Calu3 (cell line): ENCODE measurements around the gene PCP2. TPM values are rescaled to one million over a fixed set of nuclear protein-coding genes. Genes with fewer than 3 reads are reported as not detected.

ENCODE experiments used
- BruUV-seq: library from RNA; stranded (reverse); fragments of 400-500 nt; replicated peaks from 2 replicates; lab custom pipeline; 2021; lab: Mats Ljungman, UMichigan
- CTCF ChIA-PET: fragments of 300-600 bp; sonication (Branson Sonifier 250); formaldehyde crosslinking; loops from one replicate; lab custom pipeline; 2022; ENCODE audit warnings: antibody characterized with exemption; lab: Charles Lee
- DNase-seq: peaks from one replicate; pipeline ENCODE4 v3.0.0; 2022
- H3K27ac Mint-ChIP-seq: one replicate; pipeline ENCODE4 v1.8.0; 2022; ENCODE audit warnings: mixed read lengths; ENCODE audit not compliant: unreplicated experiment
- H3K27me3 Mint-ChIP-seq: one replicate; pipeline ENCODE4 v1.8.0; 2022; ENCODE audit warnings: mixed read lengths; ENCODE audit not compliant: unreplicated experiment
- H3K36me3 Mint-ChIP-seq: one replicate; pipeline ENCODE4 v1.8.0; 2022; ENCODE audit warnings: mild to moderate bottlenecking, moderate library complexity, mixed read lengths; ENCODE audit not compliant: insufficient read depth, unreplicated experiment
- H3K4me1 Mint-ChIP-seq: one replicate; pipeline ENCODE4 v1.8.0; 2022; ENCODE audit warnings: mild to moderate bottlenecking, low read depth, mixed read lengths; ENCODE audit not compliant: unreplicated experiment
- H3K4me3 Mint-ChIP-seq: one replicate; pipeline ENCODE4 v1.8.0; 2022; ENCODE audit warnings: mild to moderate bottlenecking, low read depth, moderate library complexity, mixed read lengths; ENCODE audit not compliant: unreplicated experiment
- H3K9me3 Mint-ChIP-seq: one replicate; pipeline ENCODE4 v1.8.0; 2022; ENCODE audit warnings: low read depth, mixed read lengths; ENCODE audit not compliant: unreplicated experiment
- CTCF ChIP-seq: fragments of 200-600 bp; IDR thresholded peaks from one replicate; pipeline ENCODE4 v1.8.0; 2022; ENCODE audit warnings: antibody characterized with exemption; ENCODE audit not compliant: unreplicated experiment
- intact Hi-C: fragments of 100-400 bp; cut with micrococcal nuclease; formaldehyde crosslinking; loops from one replicate; pipeline ENCODE4 v1.10.0; 2022; ENCODE audit not compliant: unreplicated experiment
- total RNA-seq: library from RNA; stranded (reverse); gene quantifications from 2 replicates; pipeline ENCODE4 v1.2.3, GENCODE V29; 2022

PCP2 gene
- total RNA-seq, 1 experiment from 2014 or later = not detected

- H3K36me3 Mint-ChIP-seq = peaks cover 11% of the 10 kb centered on the region
These were observed 27.9 kb downstream of the PCP2 start for GRCh38 chr19:7605490-7606222.

GRCh38 chr19:7603919-7604318 lies 29.6 kb downstream of the PCP2 start:
- no peaks in the 10 kb centered on the region for H3K4me1 Mint-ChIP-seq
- no peak overlapping the region for H3K27ac Mint-ChIP-seq
- H3K9me3 Mint-ChIP-seq = no peaks in the 10 kb centered on the region
- DNase-seq = no peak
- CTCF ChIA-PET = no interaction called here
- no peak for TF ChIP-seq CTCF
- intact Hi-C loops = no loop called here
- peaks cover 11% of the 10 kb centered on the region for H3K36me3 Mint-ChIP-seq
- no peak overlapping the region for H3K4me3 Mint-ChIP-seq
- H3K27me3 Mint-ChIP-seq = no peaks in the 10 kb centered on the region
- no TSS peak for BruUV-seq

More at GRCh38 chr19:7605490-7606222, 27.9 kb downstream of the PCP2 start:
- H3K27me3 Mint-ChIP-seq = no peaks in the 10 kb centered on the region
- TF ChIP-seq CTCF = no peak
- CTCF ChIA-PET = interaction anchor here (0.6 kb wide), 1 partner anchor 252 kb away, joined by 3 read pairs; no protein-coding TSS in a partner anchor
- BruUV-seq = no TSS peak
- no peaks in the 10 kb centered on the region for H3K4me1 Mint-ChIP-seq
- no peak overlapping the region for H3K27ac Mint-ChIP-seq
- H3K9me3 Mint-ChIP-seq = no peaks in the 10 kb centered on the region
- intact Hi-C loops = no loop called here
- DNase-seq = peak; percentile 25
- no peak overlapping the region for H3K4me3 Mint-ChIP-seq

- CTCF ChIA-PET = no interaction called here
- no TSS peak for BruUV-seq
- H3K9me3 Mint-ChIP-seq = no peaks in the 10 kb centered on the region
- peaks cover 1% of the 10 kb centered on the region for H3K4me1 Mint-ChIP-seq
- DNase-seq = no peak
- intact Hi-C loops = no loop called here
- no peak overlapping the region for H3K27ac Mint-ChIP-seq
- no peak for TF ChIP-seq CTCF
- H3K4me3 Mint-ChIP-seq = no peak overlapping the region
- peaks cover 12% of the 10 kb centered on the region for H3K36me3 Mint-ChIP-seq
- H3K27me3 Mint-ChIP-seq = no peaks in the 10 kb centered on the region
These were observed 30.5 kb downstream of the PCP2 start for GRCh38 chr19:7602935-7603497.

- DNase-seq = no peak
- no peak for TF ChIP-seq CTCF
- H3K9me3 Mint-ChIP-seq = no peaks in the 10 kb centered on the region
- H3K27ac Mint-ChIP-seq = no peak overlapping the region
- no peaks in the 10 kb centered on the region for H3K27me3 Mint-ChIP-seq
- BruUV-seq = no TSS peak
- no peak overlapping the region for H3K4me3 Mint-ChIP-seq
- H3K4me1 Mint-ChIP-seq = peaks cover 8% of the 10 kb centered on the region
- CTCF ChIA-PET = no interaction called here
- peaks cover 16% of the 10 kb centered on the region for H3K36me3 Mint-ChIP-seq
- intact Hi-C loops = no loop called here
These were observed 31.1 kb downstream of the PCP2 start for GRCh38 chr19:7602240-7602934.
